Activated T-helper 1 cell treated with anti-CD3 and anti-CD28 coated beads, Interleukin-2, amount 50 U/mL, for 16 hours (primary cell): ENCODE measurements around the gene GALNT9.
"Not testable (repeated sequence)": the region's sequence is repeated elsewhere in the genome, so short reads cannot be mapped to it uniquely, and the experiment has no call there.

Source experiments
- DNase-seq, 2 donors: peaks; one replicate each; pipeline ENCODE4 v3.0.0-alpha.2; 2020; ENCODE audit warnings: low read depth in 1 of 2, low spot score in 1 of 2

GALNT9 gene

DNA sequence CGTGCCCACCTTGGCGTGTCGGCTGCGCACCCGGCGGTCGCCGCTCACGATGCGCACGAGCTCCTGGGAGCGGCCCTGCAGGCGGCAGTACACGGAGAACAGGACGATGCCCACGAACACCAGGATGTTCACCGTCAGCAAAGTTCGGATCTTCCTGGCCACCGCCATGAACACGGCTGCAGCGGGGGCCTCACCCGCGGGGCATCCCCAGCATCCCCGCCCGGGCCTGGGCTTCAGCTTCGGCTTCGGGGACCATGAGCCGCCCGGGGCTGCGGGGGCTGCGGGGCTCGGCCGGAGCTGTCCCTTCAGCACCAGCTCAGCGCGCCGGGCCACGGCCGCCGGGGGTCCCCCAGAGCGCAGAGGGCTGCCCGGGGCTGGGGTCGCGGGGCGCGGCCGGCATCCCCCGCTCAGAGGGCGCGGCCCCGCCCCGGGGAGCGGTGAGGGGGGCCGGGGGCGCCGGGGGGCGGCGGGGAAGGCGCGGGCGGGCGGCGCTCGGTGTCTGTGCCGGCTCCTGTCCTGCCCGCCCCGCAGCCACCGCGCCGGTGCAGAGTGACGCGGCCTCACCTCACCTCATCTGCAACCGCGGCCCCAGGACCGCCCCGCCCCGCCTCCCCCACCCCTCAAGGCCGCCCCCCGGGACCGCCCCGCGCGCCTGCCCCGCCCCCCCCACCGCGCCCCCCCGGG is at the start of gene GALNT9:
Gene GALNT9 (minus strand): TSS at position 554 of the 684 bp plus-strand sequence. CDS start 386 bp downstream, at position 168.
- DNase-seq: no peak

DNA sequence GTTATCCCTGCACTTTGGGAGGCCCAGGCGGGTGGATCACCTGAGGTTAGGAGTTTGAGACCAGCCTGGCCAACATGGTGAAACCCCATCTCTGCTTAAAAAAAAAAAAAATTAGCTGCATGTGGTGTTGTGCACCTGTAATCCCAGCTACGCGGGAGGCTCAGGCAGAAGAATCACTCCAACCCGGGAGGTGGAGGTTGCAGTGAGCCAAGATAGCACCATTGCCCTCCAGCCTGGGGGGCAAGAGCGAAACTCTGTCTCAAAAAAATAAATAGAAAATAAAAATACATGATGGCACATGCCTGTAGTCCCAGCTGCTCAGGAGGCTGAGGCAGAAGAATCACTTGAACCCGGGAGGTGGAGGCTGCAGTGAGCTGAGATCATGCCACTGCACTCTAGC is 49.7 kb upstream of the GALNT9 start:
- not testable (repeated sequence) for DNase-seq

DNA sequence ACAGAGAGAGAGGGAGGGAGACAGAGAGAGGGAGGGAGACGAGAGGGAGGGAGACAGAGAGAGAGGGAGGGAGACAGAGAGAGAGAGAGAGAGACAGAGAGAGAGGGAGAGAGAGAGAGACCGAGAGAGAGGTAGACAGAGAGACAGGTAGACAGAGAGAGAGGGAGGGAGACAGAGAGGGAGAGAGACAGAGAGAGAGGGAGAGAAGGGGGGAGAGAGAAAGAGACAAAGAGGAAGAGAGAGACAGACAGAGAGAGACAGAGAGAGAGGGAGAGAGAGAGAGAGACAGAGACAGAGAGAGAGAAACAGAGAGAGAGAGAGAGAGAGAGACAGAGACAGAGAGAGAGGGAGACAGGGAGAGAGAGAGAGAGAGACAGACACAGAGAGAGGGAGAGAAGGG is 47.8 kb upstream of the GALNT9 start:
- DNase-seq: no peak

DNA sequence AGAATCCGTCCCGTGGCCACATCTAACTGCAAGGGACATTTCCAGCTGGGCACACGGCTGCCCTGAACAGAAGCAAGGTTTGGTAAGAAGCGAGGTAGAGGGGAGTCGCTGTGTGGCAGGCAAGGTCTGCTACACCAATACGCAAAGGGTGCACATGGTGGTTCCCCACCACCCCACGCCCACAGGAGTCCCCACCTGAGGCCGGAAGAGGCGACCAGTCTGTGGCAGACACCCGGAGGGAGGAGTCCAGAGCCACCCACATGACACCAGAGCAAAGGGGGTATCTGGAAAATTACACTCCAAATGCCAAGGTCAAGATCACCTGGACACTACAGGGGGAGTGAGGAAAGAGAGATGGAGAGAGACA is 47.1 kb upstream of the GALNT9 start:
- DNase-seq: no peak

DNA sequence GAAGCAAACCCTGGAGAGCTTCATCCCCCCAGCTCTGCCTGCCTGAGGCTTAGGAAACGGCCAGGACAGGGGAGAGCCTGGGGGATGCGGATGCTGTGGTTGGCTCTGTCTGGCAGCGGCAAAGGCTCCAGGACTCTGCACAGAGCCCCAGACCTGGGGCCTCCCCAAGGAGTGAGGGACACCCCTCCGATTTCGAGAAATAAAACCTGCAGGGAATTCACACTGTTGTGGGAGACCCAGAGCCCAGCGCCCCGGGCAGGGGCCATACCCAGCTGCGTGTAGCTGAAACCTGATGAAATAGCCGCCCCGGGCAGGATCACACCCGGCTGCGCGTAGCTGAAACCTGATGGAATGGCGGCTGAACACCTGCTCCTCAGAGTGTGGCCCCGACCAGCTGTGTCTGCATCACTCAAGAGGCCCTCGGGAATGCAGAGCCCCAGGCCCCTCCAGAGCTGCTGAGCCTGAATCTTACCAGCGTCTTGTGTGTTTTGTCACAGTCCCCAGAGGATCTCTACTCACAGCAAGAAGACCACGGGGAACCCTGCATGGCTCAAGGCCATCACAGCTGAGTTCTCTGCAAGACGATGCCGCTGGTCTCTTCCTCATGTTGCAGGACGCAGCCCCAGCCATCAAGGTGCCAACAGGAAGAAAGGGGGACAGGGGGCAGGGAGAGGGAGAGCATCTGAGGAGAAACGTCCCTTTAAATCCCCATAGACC is 46.5 kb upstream of the GALNT9 start:
- DNase-seq: no peak

DNA sequence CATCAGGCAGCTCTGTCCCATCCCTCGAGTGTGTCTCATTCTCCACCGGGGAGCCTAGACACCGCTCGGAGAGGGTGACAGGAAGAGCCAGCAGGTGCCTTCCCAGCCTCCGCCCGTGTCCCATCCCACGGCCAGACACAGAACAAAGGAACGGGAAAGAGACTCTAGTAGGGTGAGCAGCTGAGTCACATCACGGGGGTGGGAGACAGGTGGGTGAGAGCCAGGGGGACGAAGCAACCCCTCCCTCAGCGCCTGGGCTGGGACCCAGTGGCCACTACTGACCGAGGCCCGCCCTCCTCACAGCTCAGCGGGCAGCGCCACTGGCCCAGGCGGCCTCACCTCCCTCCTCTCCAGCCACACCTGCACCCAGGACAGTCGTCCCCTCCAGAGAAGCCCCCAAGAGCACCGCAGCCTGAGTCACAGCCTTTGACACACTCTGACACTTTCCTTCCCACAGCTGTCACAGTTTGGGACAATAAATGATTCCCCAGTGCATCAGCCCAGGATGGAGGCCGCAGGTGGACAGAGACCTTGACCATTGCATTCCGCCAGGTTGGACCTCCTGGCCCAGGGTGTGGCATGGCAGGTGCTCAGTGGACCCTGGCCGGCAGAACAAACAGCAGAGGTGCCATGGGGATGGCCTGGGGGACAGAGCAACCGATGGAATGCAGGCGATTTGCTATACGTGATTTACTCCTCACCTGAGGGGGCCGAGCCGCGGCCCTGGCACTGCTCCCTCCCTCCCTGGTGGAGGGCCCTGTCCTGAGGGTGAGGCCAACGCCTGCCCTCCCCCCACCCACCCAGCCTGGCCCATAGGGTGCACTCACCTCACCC is 45.4 kb upstream of the GALNT9 start:
- DNase-seq: no peak

DNA sequence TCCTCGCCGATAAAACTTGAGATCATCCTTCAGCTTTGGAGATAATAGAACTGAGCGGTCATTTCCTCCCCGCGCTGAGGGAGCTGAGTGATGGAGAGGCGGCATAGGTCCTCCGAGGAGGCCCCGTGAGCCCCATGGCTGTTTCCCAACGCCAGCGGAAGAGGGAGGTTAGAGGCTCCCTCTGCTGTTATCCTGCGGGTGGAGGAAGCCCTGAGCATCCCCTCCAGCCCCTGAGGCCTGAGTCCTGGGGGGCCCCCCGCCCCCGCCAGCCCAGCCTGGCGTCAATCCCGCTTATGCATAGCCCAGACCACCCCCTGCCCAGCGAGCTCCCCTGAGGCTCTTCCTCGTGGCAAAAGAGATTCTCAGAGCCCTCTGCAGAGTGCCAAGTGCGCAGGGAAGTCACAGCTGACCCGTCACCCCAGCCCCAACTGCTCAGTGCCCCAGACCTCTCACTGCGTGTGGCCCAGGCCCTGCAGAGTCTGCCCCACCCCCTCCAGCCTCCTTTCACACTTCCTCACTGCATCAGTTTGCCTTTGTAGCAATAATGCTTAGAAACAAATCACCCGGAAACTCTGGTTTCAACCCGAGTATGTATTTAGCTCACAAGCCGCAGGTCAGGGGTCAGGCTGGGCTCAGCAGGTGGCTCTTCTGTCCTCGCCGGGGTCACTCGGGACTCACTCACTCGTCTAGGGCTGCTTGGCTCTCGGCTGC is 44.7 kb upstream of the GALNT9 start:
- DNase-seq: no peak

DNA sequence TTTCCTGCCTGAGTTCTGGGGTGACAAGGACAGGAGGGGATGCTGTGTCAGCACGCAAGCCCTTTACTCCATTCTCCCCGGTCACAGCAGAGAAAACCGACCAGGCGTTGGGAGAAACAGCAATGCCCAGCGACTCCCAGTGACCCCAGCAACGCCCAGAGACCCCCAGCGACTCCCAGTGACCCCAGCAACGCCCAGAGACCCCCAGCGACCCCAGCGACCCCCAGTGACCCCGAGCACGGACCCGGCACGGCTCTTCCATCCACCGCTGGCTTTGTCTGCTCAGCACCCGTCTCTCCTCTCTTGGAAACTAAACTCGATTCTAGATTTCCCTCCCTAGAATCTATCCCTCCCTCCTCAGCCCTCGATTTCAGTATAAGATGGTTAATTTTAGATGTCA is 38.5 kb upstream of the GALNT9 start:
- no peak for DNase-seq

DNA sequence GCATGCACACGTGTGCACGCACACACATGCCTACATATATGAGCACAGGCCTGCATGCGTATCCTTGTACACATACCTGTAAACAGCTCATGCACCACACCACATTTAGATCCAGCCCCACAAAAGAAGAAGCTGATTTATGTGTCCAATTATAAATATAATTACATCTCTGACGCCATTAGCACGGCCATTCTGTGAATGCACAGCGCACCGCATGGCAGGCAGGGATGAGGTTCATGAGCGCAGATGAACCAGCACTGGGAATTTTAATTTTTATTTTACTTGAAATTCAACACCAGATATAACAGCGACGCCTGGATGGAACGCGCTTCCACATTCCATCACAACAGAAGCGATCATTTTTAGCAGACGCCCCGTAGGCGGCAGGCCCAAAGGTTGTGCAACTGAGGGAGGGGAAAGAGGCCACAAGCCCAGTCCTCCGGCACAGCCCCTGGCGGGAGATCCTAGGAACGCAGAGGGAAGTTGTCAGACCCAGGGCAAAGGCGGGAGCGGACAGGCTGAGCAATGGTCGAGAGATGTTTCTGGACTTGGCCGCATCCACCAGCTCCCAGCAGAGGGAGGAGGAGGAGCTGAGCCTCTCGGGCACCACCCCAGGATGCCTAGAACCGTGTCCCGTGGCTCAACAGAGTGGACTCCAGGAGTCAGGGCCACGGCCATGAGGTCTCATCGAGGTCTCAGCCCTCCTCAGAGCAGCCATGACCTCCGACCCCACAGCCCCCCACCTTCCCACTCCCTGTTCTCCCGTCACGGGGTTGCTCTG is 37.9 kb upstream of the GALNT9 start:
- DNase-seq: no peak

DNA sequence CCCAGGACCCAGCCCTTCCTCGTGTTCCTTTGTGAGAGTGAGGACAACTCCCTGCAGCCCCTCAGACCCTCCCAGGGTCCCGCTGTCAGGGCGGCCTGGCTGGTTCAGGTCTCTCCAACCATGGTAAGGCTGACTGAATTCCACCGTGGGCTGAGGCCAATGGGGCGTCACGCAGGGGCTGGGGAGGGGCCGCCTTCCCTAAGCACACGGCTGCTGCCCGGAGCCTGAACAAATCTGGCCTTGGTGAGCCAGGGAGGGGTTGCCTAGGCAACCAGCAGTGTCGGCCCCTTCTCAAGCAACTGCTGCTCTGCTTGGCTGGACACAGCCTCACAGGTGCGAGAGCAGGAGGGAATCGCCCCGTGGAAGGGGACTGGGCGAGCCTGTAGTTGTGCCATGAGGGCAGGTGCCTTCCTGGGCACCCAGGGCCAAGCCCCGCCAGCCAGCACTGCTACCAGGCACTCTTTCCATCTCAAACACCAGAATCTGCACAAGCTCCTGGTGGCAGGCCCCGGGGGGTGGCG is 37.0 kb upstream of the GALNT9 start:
- DNase-seq: no peak

DNA sequence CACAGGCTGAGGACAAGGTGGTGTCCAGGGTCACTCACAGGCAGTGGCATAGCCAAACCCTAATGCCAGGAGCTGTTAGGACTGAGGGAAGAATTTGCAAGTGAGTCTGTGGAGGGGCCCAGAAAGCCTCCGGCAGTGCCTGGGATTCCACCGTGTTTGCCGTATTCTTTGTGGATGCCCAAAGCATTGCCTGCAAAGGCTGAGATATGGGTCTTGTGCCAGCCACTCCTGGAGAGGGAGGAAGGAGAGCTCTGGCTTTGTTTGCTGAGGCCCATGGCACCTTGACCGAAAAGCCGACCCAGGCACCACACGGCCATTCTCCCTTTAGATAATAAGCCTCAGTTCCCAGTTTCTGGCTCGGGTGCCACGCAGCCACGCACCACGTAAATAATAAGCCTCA is 35.8 kb upstream of the GALNT9 start:
- DNase-seq: no peak

DNA sequence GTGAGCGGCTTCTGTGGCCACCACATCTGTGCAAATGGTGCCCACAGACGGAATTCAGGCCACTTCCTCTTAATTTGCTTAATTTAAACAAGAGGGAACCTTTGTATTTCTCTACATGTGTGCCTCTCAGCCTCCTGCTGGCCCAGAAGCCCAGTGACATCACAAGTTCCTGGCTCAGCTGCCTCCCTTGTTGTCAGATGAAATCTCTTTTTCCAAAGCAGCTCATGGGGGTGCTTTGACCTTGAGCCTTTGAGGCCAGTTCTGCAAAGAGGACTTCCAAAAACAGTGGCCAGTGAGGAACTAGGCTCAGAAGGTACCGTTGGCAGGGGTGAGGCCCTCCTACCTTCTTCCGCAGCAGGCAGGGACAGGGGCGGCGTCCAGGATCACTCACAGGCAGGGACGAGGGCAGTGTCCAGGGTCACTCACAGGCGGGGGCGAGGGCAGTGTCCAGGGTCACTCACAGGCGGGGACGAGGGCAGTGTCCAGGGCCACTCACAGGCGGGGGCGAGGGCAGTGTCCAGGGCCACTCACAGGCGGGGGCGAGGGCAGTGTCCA is 35.0 kb upstream of the GALNT9 start:
- DNase-seq: no peak

DNA sequence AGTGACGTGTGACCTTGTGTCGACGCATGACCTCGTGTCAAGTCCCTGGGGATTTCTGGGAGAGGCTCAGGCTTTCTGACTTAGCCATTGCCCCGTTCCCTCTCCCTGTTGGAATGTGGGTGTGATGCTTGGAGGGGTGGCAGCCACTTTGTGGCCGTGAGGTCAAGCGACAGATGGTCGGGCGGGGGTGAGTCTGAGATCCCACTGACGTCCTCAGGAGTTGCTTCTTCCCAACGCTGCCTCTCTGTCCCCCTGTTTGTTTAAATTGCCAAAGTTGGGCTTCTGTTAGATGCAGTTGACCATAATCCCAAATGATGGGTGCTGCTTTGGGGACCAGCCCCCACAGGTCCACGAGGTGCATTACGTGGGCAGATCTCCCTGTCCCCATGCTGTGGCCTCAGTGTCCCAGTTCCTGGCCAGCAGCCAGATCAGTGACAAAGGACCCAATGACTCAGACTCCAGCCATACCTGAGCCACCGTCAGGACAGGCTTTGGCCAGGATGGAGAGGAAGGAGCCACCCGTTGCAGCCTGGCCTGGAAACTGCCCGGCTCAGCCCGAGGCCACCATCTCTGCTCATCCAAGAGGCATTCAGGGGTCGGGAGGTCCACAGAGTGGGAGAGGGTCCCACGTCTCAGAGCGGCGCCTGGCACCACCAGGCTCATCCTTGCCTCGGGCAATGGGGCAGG is 34.4 kb upstream of the GALNT9 start:
- no peak for DNase-seq

DNA sequence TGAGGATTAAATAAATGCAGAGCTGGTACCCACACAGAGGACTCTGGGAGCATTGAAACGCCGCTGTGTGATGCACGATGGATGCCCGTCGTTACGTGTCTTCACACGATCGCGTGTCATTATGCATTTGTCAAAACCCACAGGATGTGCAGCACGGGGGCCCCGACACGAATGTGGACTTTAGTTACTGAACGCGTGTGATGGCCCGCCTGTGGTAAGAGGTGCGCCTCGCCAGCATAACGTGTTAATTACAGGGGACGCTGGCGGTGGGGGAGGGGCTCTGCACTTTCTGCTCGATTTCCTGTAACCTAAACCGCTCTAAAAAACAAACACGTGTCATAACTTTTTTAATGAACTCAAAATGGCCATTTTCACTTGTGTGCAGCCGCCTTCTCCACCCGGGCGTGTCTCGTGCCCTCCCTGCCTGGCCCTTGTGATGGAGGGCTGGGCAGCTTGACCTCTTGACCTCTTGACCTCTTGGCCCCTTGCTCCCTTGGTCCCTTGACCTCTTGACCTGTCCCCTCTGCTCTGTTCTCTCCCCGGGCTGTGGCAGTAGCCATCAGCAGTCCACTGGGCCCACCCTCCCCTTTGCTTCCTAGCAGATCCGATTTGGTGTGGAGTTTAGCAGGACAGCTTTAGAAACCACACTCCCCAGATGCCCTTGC is 33.7 kb upstream of the GALNT9 start:
- no peak for DNase-seq

DNA sequence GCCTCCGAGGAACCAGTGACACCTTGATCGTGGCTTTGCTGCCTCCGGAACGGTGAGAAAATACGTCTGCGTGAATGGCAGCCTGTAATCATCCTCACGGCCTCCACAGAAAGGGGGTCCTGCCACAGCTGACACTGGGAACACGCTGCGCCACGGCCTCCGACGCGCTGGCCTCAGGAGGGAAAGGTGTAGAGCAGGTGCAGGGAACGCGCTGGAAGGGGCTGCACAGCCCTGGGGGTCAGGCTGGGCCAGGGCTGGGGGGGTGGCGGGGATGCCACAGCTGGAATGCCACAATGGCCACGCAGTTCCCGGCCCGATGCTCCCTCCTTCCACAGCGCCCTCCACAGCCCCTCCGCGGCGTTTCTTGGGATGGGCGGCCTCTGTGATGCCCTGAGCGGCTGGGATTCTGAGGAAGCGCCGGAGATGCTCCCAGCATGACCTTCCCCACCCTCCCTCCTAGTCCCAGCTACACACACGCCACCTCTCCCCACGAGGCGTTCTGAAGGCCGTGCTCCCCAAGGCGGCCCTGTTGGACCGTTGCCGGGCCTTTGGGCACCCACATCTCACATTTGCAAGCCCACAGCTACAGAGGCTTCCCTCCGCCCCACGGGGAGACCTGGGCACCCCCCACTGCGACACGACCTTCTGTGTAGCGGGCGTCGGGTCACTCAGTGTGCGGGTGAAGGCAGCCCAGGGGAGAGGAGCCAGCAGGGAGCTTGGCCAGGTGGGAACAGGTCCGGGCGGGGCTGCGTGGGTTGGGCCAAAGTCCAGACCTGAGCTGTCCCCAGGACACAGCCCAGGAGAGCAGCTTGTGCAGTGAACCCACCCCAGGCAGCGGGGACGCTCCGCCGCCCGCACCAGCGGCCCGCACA is 31.8 kb upstream of the GALNT9 start:
- DNase-seq: no peak

DNA sequence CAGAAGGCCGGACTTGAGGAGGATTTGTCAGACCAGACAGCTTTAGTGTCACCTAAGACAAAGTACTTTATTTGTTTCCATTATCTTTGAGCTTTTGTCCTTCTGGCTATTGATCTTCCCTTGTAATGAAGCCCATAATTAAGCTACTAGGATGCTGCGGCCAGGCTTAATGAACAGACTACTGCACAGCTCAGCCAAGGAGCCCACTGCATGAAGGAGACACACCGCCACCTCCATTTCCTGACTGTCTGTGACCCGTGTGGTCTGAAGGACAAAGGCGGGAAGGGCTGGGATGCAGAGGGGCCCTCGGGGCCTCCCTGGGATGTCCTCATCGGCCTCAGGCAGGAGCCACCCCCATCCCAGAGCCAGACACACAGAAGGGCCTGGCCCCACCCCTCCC is 31.0 kb upstream of the GALNT9 start:
- DNase-seq: no peak

DNA sequence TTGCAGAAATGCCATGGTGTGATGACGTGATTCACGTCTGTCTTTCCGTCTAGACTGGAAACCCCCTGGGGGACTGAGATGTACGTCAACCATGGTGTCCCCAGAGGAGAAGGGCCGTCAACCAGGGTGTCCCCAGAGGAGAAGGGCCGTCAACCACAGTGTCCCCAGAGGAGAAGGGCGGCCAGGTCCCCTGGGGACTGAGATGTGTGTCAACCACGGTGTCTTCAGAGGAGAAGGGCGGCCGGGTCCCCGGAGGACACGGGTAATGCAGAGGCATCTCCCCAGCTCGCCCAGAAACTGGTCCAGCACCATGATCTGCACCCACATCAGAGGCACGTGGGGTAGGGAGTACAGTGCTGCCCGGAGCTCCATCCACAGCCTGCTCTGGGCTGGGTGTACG is 30.6 kb upstream of the GALNT9 start:
- DNase-seq: no peak

DNA sequence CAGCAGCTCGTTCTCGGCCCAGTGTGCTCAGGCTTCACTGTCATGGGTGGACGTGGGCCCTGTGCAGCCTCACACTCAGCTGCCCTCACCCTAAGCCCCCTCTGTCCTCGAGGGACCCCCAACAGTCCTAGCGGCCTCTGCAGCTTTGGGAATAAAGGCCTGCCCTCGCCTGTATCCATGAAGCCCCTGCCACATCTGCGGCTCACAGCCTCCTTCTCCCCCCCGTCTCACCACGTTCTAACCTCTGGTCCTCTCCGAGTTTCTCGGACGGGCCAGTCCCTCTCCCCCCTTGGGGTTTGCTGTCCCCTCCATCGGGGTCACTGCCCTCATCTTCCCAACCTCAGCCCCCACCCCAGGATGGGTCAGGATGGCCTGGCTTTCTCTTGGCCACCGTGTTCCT is 30.2 kb upstream of the GALNT9 start:
- DNase-seq: no peak
